MCF 10A (cell line): ENCODE data around the gene CELF4. TPM values are rescaled to one million over a fixed set of nuclear protein-coding genes. Genes with fewer than 3 reads are reported as not detected.

Experiments
- BruUV-seq: library from RNA; stranded (reverse); fragments of 400-500 nt; replicated peaks from 2 replicates; lab custom pipeline; 2021; lab: Mats Ljungman, UMichigan
- CTCF ChIA-PET: fragments of 300-600 bp; sonication (Branson Sonifier 250); formaldehyde crosslinking; extraction: SDS; loops from one replicate; lab custom pipeline; 2021; ENCODE audit warnings: antibody characterized with exemption, inconsistent platforms; lab: Yijun Ruan, JAX
- POLR2A ChIA-PET: fragments of 300-600, 350-650 bp; sonication (Branson Sonifier 250); formaldehyde crosslinking; extraction: SDS; loops from one replicate; lab custom pipeline; 2020; ENCODE audit warnings: antibody characterized with exemption, inconsistent platforms; lab: Yijun Ruan, JAX
- DNase-seq: peaks from one replicate; pipeline ENCODE4 v3.0.0-alpha.2; 2018; ENCODE audit not compliant: unreplicated experiment
- H3K27ac Mint-ChIP-seq: one replicate; pipeline ENCODE4 v1.8.0; 2022; ENCODE audit warnings: mild to moderate bottlenecking, low read depth, mixed read lengths; ENCODE audit not compliant: unreplicated experiment
- H3K27me3 Mint-ChIP-seq: one replicate; pipeline ENCODE4 v1.8.0; 2022; ENCODE audit warnings: mixed read lengths; ENCODE audit not compliant: insufficient read depth, unreplicated experiment
- H3K36me3 Mint-ChIP-seq: one replicate; pipeline ENCODE4 v1.8.0; 2022; ENCODE audit warnings: mild to moderate bottlenecking, moderate library complexity, mixed read lengths; ENCODE audit not compliant: insufficient read depth, unreplicated experiment
- H3K4me1 Mint-ChIP-seq: one replicate; pipeline ENCODE4 v1.8.0; 2022; ENCODE audit warnings: mixed read lengths; ENCODE audit not compliant: insufficient read depth, unreplicated experiment
- H3K4me3 Mint-ChIP-seq: one replicate; pipeline ENCODE4 v1.8.0; 2022; ENCODE audit warnings: mild to moderate bottlenecking, moderate library complexity, mixed read lengths; ENCODE audit not compliant: unreplicated experiment
- H3K9me3 Mint-ChIP-seq: one replicate; pipeline ENCODE4 v1.8.0; 2022; ENCODE audit warnings: mixed read lengths; ENCODE audit not compliant: unreplicated experiment
- intact Hi-C: fragments of 100-400 bp; cut with micrococcal nuclease; formaldehyde crosslinking; loops from 2 replicates; pipeline ENCODE4 v1.14.1; 2022
- total RNA-seq: library from RNA; stranded (reverse); gene quantifications from 2 replicates; pipeline ENCODE4 v1.2.3, GENCODE V29; 2022
- TF ChIP-seq, protein P1 (sequence below): fragments of 200-600 bp; IDR thresholded peaks from one replicate; pipeline ENCODE4 v1.8.0; 2022; ENCODE audit warnings: antibody characterized with exemption, mild to moderate bottlenecking; ENCODE audit not compliant: unreplicated experiment

Gene CELF4
- total RNA-seq, 1 experiment from 2014 or later: not detected

DNA sequence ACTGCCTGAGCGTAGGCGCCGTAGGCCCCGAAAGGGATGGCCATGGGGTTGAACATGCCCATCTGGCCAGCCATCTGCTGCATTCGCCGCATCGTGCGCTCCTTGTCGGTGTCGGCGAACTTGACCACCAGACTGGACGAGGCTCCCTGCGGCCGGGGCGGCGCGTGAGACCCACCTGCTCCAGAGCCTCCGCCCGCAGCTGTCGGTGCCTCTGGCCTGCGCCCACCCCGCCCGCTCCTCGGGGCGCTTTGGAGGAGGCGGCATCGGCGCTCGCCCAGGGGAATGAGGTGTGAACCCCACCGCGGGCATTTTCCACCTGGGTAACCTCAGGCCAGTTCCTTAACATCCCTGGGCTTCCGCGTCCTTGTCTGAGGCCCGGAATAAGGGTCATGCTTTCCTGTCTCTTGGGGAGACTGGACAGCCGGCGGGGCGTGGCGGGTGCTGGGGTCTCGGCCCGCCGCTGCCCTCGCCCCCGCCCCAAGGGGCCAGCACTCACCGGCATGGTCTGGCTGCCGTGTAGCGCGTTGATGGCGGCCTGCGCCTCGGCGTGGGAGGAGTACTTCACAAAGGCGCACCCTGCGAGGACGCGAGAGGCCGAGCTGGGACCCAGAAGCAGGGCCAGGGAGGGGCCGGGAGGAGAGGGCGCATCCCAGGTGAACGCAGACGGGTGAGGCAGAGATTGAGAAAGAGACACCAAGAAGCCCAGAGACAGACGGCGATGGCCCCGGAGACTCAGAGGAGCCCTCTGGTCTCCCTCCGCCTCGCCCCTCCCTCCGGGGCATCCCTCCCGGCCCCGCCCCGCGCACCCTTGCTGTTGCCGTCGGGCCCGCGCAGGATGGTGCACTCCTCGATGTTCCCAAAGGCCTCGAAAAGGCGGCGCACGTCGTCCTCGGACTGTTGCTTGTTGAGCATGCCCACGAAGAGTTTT is 291.0 kb downstream of the CELF4 start:
- ChIA-PET CTCF (no interaction called here), POLR2A (no interaction called here)
- Mint-ChIP-seq H3K27ac (no peak overlapping the region), H3K27me3 (peaks cover 12% of the 10 kb centered on the region), H3K36me3 (no peaks in the 10 kb centered on the region), H3K4me1 (no peaks in the 10 kb centered on the region), H3K9me3 (no peaks in the 10 kb centered on the region), H3K4me3 (no peak overlapping the region)
- TF ChIP-seq, protein P1, sequence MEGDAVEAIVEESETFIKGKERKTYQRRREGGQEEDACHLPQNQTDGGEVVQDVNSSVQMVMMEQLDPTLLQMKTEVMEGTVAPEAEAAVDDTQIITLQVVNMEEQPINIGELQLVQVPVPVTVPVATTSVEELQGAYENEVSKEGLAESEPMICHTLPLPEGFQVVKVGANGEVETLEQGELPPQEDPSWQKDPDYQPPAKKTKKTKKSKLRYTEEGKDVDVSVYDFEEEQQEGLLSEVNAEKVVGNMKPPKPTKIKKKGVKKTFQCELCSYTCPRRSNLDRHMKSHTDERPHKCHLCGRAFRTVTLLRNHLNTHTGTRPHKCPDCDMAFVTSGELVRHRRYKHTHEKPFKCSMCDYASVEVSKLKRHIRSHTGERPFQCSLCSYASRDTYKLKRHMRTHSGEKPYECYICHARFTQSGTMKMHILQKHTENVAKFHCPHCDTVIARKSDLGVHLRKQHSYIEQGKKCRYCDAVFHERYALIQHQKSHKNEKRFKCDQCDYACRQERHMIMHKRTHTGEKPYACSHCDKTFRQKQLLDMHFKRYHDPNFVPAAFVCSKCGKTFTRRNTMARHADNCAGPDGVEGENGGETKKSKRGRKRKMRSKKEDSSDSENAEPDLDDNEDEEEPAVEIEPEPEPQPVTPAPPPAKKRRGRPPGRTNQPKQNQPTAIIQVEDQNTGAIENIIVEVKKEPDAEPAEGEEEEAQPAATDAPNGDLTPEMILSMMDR: no peak
- BruUV-seq: no TSS peak
- DNase-seq: no peak
- intact Hi-C loops: no loop called here

DNA sequence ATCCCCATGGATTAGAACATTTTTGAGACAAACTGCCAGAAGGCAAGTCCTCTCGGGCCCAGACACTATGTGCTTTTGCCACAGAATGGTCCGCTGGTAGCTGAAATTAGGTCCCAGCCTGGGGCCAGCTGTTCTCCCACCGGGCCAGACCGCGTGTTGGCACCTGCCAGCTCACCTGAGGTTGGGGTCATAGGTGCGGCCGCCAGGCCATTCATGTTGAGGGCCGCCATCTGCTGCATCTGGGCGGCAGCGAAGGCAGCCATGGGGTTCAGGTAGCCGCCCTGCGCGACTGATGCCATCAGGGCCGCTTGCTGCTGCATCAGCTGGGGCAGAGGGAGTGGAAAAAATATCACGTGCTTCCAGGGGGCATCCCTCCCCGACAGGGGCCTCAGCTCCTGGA is 292.8 kb downstream of the CELF4 start:
- no peak for DNase-seq
- POLR2A ChIA-PET: no interaction called here
- no peaks in the 10 kb centered on the region for H3K4me1 Mint-ChIP-seq
- BruUV-seq: no TSS peak
- intact Hi-C loops: no loop called here
- no peaks in the 10 kb centered on the region for H3K9me3 Mint-ChIP-seq
- no peak overlapping the region for H3K4me3 Mint-ChIP-seq
- TF ChIP-seq, protein P1: no peak
- no peaks in the 10 kb centered on the region for H3K36me3 Mint-ChIP-seq
- CTCF ChIA-PET: interaction anchor here (0.6 kb wide), 1 partner anchor 150 kb away, joined by 4 read pairs; no protein-coding TSS in a partner anchor
- peaks cover 3% of the 10 kb centered on the region for H3K27me3 Mint-ChIP-seq
- H3K27ac Mint-ChIP-seq: no peak overlapping the region

DNA sequence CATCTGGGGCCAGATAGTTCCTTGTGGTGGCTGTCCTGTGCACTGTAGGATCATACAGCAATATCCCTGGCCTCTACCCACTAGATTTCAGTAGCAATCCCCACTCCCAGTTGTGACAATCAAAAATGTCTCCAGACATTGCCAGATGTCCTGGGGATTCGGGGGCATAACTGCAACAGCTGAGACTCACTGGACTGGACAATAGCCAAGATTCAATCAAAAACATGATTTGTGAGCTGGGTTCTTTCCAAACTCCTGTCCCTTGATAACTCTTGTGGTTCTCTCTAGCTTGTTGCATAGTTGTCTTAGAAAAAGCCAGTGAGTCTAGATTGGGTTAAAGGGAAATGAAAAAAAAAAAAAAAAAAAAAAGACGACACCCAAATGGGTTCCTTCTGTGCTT is 293.4 kb downstream of the CELF4 start:
- no TSS peak for BruUV-seq
- intact Hi-C loops: no loop called here
- no peak for DNase-seq
- no peaks in the 10 kb centered on the region for H3K4me1 Mint-ChIP-seq
- ChIA-PET POLR2A (no interaction called here), CTCF (no interaction called here)
- no peak overlapping the region for H3K27ac Mint-ChIP-seq
- H3K27me3 Mint-ChIP-seq: no peaks in the 10 kb centered on the region
- TF ChIP-seq, protein P1: no peak
- H3K36me3 Mint-ChIP-seq: no peaks in the 10 kb centered on the region
- no peaks in the 10 kb centered on the region for H3K9me3 Mint-ChIP-seq
- H3K4me3 Mint-ChIP-seq: no peak overlapping the region

DNA sequence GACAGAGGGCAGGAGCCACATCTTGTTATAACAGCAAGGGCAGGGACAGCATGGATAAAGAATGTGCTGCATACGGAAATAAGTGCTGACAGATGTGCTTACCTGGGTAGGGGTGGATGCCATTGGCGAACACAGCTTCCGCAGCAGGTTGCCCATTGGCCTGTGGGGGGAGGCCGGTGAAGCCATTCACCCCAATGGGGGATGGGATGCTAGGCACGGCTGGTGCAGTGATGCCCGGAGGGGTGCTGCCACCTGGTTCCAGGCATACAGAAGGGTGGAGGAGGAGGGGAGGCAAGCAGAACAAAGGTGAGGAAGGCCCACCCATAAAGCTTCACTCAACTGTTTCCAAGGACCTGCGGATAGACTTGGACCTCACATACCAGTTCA is 294.9 kb downstream of the CELF4 start:
- POLR2A ChIA-PET: no interaction called here

More for the DNA sequence above, 294.9 kb downstream of the CELF4 start:
- BruUV-seq: no TSS peak
- CTCF ChIA-PET: no interaction called here
- intact Hi-C loops: no loop called here
- Mint-ChIP-seq H3K4me3 (no peak overlapping the region), H3K36me3 (no peaks in the 10 kb centered on the region), H3K27me3 (no peaks in the 10 kb centered on the region), H3K27ac (no peak overlapping the region), H3K9me3 (no peaks in the 10 kb centered on the region), H3K4me1 (no peaks in the 10 kb centered on the region)
- no peak for DNase-seq
- TF ChIP-seq, protein P1: no peak
